Superior temporal gyrus (tissue), 1 donor: ENCODE results near the gene ZNF791.
"Not testable (repeated sequence)": the region's sequence is repeated elsewhere in the genome, so short reads cannot be mapped to it uniquely, and the experiment has no call there.

ENCODE experiments used
- DNase-seq: peaks from one replicate; pipeline ENCODE4 v3.0.0-alpha.2; 2016; ENCODE audit errors: extremely low spot score

ZNF791 gene

GRCh38 chr19:12610540-12611360, at the start of gene ZNF791, which contains the start of gene ZNF490:
TSS of gene ZNF791 (plus strand) at chr19:12610920. CDS start at chr19:12611080, 160 bp downstream.
TSS of gene ZNF490 (minus strand) at chr19:12610813. CDS start at chr19:12610680, 133 bp downstream.
- peak; percentile 99 for DNase-seq

GRCh38 chr19:12564016-12564664, 46.6 kb upstream of the ZNF791 start:
- peak; percentile 96 for DNase-seq

- DNase-seq, result not testable (repeated sequence)
These were observed 44.3 kb upstream of the ZNF791 start for GRCh38 chr19:12566380-12566779.

GRCh38 chr19:12567951-12568350, 42.8 kb upstream of the ZNF791 start:
- no peak for DNase-seq

- DNase-seq, result no peak
These were observed 36.7 kb upstream of the ZNF791 start for GRCh38 chr19:12574036-12574435.

- no peak for DNase-seq
These were observed 32.1 kb upstream of the ZNF791 start for GRCh38 chr19:12578641-12579040.

- DNase-seq, result no peak
These were observed 30.5 kb upstream of the ZNF791 start for GRCh38 chr19:12580180-12580694.

GRCh38 chr19:12581100-12581499, 29.6 kb upstream of the ZNF791 start:
- DNase-seq, result no peak

- peak; percentile 0 for DNase-seq
These were observed 14.2 kb upstream of the ZNF791 start for GRCh38 chr19:12596485-12596884.

GRCh38 chr19:12596927-12597548, 13.7 kb upstream of the ZNF791 start:
- peak; percentile 2 for DNase-seq

GRCh38 chr19:12597594-12597993, 13.1 kb upstream of the ZNF791 start:
- no peak for DNase-seq

GRCh38 chr19:12603714-12604113, 7.0 kb upstream of the ZNF791 start:
- peak; percentile 2 for DNase-seq

- no peak for DNase-seq
These were observed 3.9 kb upstream of the ZNF791 start for GRCh38 chr19:12606796-12607195.

GRCh38 chr19:12607631-12608030, 3.1 kb upstream of the ZNF791 start:
- no peak for DNase-seq

- peak; percentile 79 for DNase-seq
These were observed 610 bp downstream of the ZNF791 start for GRCh38 chr19:12611361-12611699.

- DNase-seq, result no peak
These were observed 6.9 kb downstream of the ZNF791 start for GRCh38 chr19:12617646-12618045.

GRCh38 chr19:12621253-12622024, 10.7 kb downstream of the ZNF791 start:
- not testable (repeated sequence) for DNase-seq

- no peak for DNase-seq
These were observed 12.8 kb downstream of the ZNF791 start for GRCh38 chr19:12623361-12624031.

GRCh38 chr19:12626958-12627357, 16.2 kb downstream of the ZNF791 start:
- DNase-seq, result no peak

- no peak for DNase-seq
These were observed 17.6 kb downstream of the ZNF791 start for GRCh38 chr19:12628040-12629022.
